HEK293 (cell line): ENCODE results near the gene PTPRN.
A peak's percentile ranks its signal among the peaks of the same experiment; 100 is the strongest.

Experiments used
- CTCF ChIA-PET: fragments of 350-600 bp; formaldehyde crosslinking; extraction: SDS; loops from one replicate; lab custom pipeline; 2021; ENCODE audit warnings: antibody characterized with exemption; lab: Yijun Ruan, JAX
- POLR2A ChIA-PET: fragments of 300-600 bp; formaldehyde crosslinking; extraction: SDS; loops from one replicate; lab custom pipeline; 2020; ENCODE audit warnings: antibody characterized with exemption, inconsistent platforms; lab: Yijun Ruan, JAX
- H3K27ac ChIP-seq: fragments of 200-500 bp; sonication (Bioruptor generic); 2 replicates; pipeline ENCODE4 v1.5.1; 2014; ENCODE audit warnings: low read depth, low read length, control low read depth, inconsistent platforms; ENCODE audit errors: extremely low read depth
- H3K36me3 ChIP-seq, 2 experiments: fragments of 200-500 bp in 1 of 2; sonication (Bioruptor generic) in 1 of 2; 1 replicate in 1 of 2; 2 replicates in 1 of 2; pipeline ENCODE4 v1.5.1; 2014 to 2017; ENCODE audit warnings: inconsistent platforms in 2 of 2, low read length in 2 of 2; ENCODE audit not compliant: control insufficient read depth in 2 of 2, insufficient read depth in 1 of 2
- H3K4me1 ChIP-seq: fragments of 200-500 bp; sonication (Bioruptor generic); 2 replicates; pipeline ENCODE4 v1.5.1; 2014; ENCODE audit warnings: mild to moderate bottlenecking, low read length, inconsistent platforms; ENCODE audit not compliant: control insufficient read depth, insufficient read depth
- H3K4me3 ChIP-seq: 2 replicates; pipeline ENCODE4 v1.5.1; 2011; ENCODE audit warnings: low read depth, mild to moderate bottlenecking, control low read depth, low read length, moderate library complexity
- H3K9me3 ChIP-seq: fragments of 200-500 bp; sonication (Bioruptor generic); 2 replicates; pipeline ENCODE4 v1.5.1; 2014; ENCODE audit warnings: low read depth, low read length, inconsistent platforms; ENCODE audit not compliant: control insufficient read depth, insufficient read depth
- HOXD13 ChIP-seq: sonication (generic); formaldehyde crosslinking; IDR thresholded peaks from 2 replicates; pipeline ENCODE4 v1.8.0; 2022; ENCODE audit warnings: missing genetic modification reagents, borderline replicate concordance
- OSR2 ChIP-seq: fragments of 450-650 bp; formaldehyde crosslinking; IDR thresholded peaks from 2 replicates; pipeline ENCODE4 v1.5.1; 2016; ENCODE audit warnings: missing biosample characterization, missing genetic modification characterization
- PBX3 ChIP-seq: sonication (generic); formaldehyde crosslinking; IDR thresholded peaks from 2 replicates; pipeline ENCODE4 v1.8.1; 2022; ENCODE audit warnings: mild to moderate bottlenecking, moderate library complexity, missing genetic modification reagents
- PRDM4 ChIP-seq: fragments of 450-650 bp; formaldehyde crosslinking; IDR thresholded peaks from 2 replicates; pipeline ENCODE4 v1.5.1; 2017; ENCODE audit warnings: missing biosample characterization, missing genetic modification characterization
- SETDB1 ChIP-seq: IDR thresholded peaks from one replicate; pipeline ENCODE4 v1.6.1; 2017; ENCODE audit warnings: mild to moderate bottlenecking, low read length, moderate library complexity, mixed read lengths; ENCODE audit not compliant: insufficient read length
- ZBTB17 ChIP-seq: fragments of 450-650 bp; formaldehyde crosslinking; IDR thresholded peaks from 2 replicates; pipeline ENCODE4 v1.5.1; 2016; ENCODE audit warnings: missing biosample characterization, missing genetic modification characterization
- ZBTB21 ChIP-seq: fragments of 450-650 bp; formaldehyde crosslinking; IDR thresholded peaks from 2 replicates; pipeline ENCODE4 v1.5.1; 2017; ENCODE audit warnings: missing biosample characterization, missing genetic modification characterization
- ZBTB44 ChIP-seq: fragments of 450-650 bp; IDR thresholded peaks from 2 replicates; pipeline ENCODE4 v1.5.1; 2018; ENCODE audit warnings: missing biosample characterization, mild to moderate bottlenecking, missing genetic modification characterization
- ZNF132 ChIP-seq: fragments of 450-650 bp; formaldehyde crosslinking; IDR thresholded peaks from 2 replicates; pipeline ENCODE4 v1.5.1; 2017; ENCODE audit warnings: missing biosample characterization, missing genetic modification characterization, borderline replicate concordance
- ZNF311 ChIP-seq: fragments of 450-650 bp; formaldehyde crosslinking; IDR thresholded peaks from 2 replicates; pipeline ENCODE4 v1.5.1; 2017; ENCODE audit warnings: missing biosample characterization, missing genetic modification characterization, borderline replicate concordance
- ZNF548 ChIP-seq: fragments of 450-650 bp; formaldehyde crosslinking; IDR thresholded peaks from 2 replicates; pipeline ENCODE4 v1.5.1; 2016; ENCODE audit warnings: missing biosample characterization, missing genetic modification characterization
- ZNF561 ChIP-seq: fragments of 450-650 bp; IDR thresholded peaks from 2 replicates; pipeline ENCODE4 v1.5.1; 2018; ENCODE audit warnings: missing biosample characterization, missing genetic modification characterization, borderline replicate concordance
- ZNF571 ChIP-seq: fragments of 450-650 bp; formaldehyde crosslinking; IDR thresholded peaks from 2 replicates; pipeline ENCODE4 v1.5.0; 2017; ENCODE audit warnings: missing biosample characterization, missing genetic modification characterization
- ZNF596 ChIP-seq: fragments of 450-650 bp; IDR thresholded peaks from 2 replicates; pipeline ENCODE4 v1.5.0; 2018; ENCODE audit warnings: missing biosample characterization, mild to moderate bottlenecking, missing genetic modification characterization, moderate library complexity
- ZNF660 ChIP-seq: fragments of 450-650 bp; IDR thresholded peaks from 2 replicates; pipeline ENCODE4 v1.5.1; 2018; ENCODE audit warnings: missing biosample characterization, mild to moderate bottlenecking, missing genetic modification characterization
- ZSCAN4 ChIP-seq: fragments of 450-650 bp; formaldehyde crosslinking; IDR thresholded peaks from 2 replicates; pipeline ENCODE4 v1.5.1; 2017; ENCODE audit warnings: missing biosample characterization, missing genetic modification characterization
- TF ChIP-seq, protein P1 (sequence below): fragments of 450-650 bp; formaldehyde crosslinking; IDR thresholded peaks from 2 replicates; pipeline ENCODE4 v1.5.1; 2016; ENCODE audit warnings: missing biosample characterization, missing genetic modification characterization
- TF ChIP-seq, protein P2 (sequence below): fragments of 450-650 bp; formaldehyde crosslinking; IDR thresholded peaks from 2 replicates; pipeline ENCODE4 v1.5.1; 2017; ENCODE audit warnings: missing biosample characterization, missing genetic modification characterization
- TF ChIP-seq, protein P3 (sequence below): fragments of 450-650 bp; formaldehyde crosslinking; IDR thresholded peaks from 2 replicates; pipeline ENCODE4 v1.5.1; 2016; ENCODE audit warnings: missing biosample characterization, missing genetic modification characterization, borderline replicate concordance

The PTPRN gene

GRCh38 chr2:219309278-219309677 is at the start of gene PTPRN:
PTPRN (minus strand) TSS chr2:219309401; CDS start chr2:219309332, 69 bp downstream.
- no peaks in the 10 kb centered on the region for H3K4me1 ChIP-seq
- H3K9me3 ChIP-seq: no peaks in the 10 kb centered on the region
- H3K36me3 ChIP-seq: no peaks in the 10 kb centered on the region
- no peak within 1 kb of the TSS for H3K27ac ChIP-seq
- ChIA-PET CTCF (interaction anchor here (0.7 to 1.5 kb wide), 4 partner anchors 10 to 236 kb away, joined by 5 to 7 read pairs (median 6); no protein-coding TSS in a partner anchor), POLR2A (no interaction called here)
- peak within 1 kb of the TSS; percentile 32 for H3K4me3 ChIP-seq
- TF ChIP-seq SETDB1 (no peak), ZNF596 (tag by site-specific recombination) (no peak), ZNF548 (tag by site-specific recombination) (no peak), ZNF132 (tag by site-specific recombination) (no peak), ZBTB17 (no peak), ZBTB21 (tag by site-specific recombination) (peak; percentile 70), ZSCAN4 (tag by site-specific recombination) (no peak), ZNF660 (no peak), ZNF561 (tag by site-specific recombination) (no peak), PBX3 (CRISPR knock-in tag) (no peak), ZNF311 (tag by site-specific recombination) (no peak), PRDM4 (no peak), OSR2 (tag by site-specific recombination) (no peak), HOXD13 (CRISPR knock-in tag) (no peak), ZNF571 (tag by site-specific recombination) (no peak), ZBTB44 (no peak)
- TF ChIP-seq, protein P1, sequence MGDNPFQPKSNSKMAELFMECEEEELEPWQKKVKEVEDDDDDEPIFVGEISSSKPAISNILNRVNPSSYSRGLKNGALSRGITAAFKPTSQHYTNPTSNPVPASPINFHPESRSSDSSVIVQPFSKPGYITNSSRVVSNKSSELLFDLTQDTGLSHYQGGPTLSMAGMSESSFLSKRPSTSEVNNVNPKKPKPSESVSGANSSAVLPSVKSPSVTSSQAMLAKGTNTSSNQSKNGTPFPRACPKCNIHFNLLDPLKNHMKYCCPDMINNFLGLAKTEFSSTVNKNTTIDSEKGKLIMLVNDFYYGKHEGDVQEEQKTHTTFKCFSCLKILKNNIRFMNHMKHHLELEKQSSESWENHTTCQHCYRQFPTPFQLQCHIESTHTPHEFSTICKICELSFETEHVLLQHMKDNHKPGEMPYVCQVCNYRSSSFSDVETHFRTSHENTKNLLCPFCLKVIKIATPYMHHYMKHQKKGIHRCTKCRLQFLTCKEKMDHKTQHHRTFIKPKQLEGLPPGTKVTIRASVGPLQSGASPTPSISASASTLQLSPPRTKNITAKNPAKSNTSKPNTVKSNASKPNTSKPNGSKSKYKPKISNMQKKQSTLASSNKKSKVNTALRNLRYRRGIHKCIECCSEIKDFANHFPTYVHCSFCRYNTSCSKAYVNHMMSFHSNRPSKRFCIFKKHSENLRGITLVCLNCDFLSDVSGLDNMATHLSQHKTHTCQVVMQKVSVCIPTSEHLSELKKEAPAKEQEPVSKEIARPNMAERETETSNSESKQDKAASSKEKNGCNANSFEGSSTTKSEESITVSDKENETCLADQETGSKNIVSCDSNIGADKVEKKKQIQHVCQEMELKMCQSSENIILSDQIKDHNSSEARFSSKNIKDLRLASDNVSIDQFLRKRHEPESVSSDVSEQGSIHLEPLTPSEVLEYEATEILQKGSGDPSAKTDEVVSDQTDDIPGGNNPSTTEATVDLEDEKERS (tag by site-specific recombination): no peak
- TF ChIP-seq, protein P2, sequence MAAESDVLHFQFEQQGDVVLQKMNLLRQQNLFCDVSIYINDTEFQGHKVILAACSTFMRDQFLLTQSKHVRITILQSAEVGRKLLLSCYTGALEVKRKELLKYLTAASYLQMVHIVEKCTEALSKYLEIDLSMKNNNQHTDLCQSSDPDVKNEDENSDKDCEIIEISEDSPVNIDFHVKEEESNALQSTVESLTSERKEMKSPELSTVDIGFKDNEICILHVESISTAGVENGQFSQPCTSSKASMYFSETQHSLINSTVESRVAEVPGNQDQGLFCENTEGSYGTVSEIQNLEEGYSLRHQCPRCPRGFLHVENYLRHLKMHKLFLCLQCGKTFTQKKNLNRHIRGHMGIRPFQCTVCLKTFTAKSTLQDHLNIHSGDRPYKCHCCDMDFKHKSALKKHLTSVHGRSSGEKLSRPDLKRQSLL: no peak
- TF ChIP-seq, protein P3, sequence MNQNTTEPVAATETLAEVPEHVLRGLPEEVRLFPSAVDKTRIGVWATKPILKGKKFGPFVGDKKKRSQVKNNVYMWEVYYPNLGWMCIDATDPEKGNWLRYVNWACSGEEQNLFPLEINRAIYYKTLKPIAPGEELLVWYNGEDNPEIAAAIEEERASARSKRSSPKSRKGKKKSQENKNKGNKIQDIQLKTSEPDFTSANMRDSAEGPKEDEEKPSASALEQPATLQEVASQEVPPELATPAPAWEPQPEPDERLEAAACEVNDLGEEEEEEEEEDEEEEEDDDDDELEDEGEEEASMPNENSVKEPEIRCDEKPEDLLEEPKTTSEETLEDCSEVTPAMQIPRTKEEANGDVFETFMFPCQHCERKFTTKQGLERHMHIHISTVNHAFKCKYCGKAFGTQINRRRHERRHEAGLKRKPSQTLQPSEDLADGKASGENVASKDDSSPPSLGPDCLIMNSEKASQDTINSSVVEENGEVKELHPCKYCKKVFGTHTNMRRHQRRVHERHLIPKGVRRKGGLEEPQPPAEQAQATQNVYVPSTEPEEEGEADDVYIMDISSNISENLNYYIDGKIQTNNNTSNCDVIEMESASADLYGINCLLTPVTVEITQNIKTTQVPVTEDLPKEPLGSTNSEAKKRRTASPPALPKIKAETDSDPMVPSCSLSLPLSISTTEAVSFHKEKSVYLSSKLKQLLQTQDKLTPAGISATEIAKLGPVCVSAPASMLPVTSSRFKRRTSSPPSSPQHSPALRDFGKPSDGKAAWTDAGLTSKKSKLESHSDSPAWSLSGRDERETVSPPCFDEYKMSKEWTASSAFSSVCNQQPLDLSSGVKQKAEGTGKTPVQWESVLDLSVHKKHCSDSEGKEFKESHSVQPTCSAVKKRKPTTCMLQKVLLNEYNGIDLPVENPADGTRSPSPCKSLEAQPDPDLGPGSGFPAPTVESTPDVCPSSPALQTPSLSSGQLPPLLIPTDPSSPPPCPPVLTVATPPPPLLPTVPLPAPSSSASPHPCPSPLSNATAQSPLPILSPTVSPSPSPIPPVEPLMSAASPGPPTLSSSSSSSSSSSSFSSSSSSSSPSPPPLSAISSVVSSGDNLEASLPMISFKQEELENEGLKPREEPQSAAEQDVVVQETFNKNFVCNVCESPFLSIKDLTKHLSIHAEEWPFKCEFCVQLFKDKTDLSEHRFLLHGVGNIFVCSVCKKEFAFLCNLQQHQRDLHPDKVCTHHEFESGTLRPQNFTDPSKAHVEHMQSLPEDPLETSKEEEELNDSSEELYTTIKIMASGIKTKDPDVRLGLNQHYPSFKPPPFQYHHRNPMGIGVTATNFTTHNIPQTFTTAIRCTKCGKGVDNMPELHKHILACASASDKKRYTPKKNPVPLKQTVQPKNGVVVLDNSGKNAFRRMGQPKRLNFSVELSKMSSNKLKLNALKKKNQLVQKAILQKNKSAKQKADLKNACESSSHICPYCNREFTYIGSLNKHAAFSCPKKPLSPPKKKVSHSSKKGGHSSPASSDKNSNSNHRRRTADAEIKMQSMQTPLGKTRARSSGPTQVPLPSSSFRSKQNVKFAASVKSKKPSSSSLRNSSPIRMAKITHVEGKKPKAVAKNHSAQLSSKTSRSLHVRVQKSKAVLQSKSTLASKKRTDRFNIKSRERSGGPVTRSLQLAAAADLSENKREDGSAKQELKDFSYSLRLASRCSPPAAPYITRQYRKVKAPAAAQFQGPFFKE (tag by site-specific recombination): no peak
